Measurements from ENCODE around the gene RHOB. TPM values are rescaled to one million over a fixed set of nuclear protein-coding genes. Genes with fewer than 3 reads are reported as not detected.

The RHOB gene
- total and polyA plus RNA-seq, 4 donors = 82.6 to 634 (median 160) TPM

DNA sequence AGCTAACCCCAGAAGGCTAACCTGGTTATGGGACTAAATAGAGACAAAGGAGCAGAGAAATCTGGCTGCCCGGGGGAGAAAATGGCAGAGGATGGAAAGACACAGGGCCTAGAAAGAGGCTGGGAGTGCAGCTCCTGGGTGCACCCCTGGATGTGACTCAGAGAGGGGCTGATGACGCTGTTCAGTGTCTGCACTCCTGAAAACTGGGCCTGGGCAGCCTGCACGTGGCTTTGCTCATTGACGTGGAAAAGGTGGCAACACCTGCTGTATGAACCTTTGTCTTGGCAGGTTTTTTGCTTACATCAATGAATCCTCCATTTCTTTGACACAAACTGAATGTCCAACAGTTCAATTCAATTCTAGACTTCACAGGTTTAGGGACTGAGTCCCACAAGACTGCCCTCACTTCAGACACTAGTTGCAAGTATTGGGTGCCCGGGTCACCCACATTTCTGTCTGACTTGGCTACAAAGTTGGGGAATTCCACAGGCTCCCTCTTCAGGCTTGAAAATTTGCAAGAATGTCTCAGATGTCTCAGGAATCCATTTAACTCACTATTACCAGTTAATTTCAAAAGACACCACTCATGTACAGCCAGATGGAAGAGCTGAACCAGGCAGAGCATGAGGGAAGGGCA is 48.9 kb upstream of the RHOB start:
- no peaks in the 10 kb centered on the region for H3K4me1 ChIP-seq (ENCODE audit: control insufficient read depth in 4 of 4, insufficient read depth in 4 of 4, low read length in 3 of 4)
- no peak overlapping the region for H3K9ac ChIP-seq (ENCODE audit: low read depth in 1 of 2, low read length in 2 of 2)
- no peak overlapping the region for H3K4me3 ChIP-seq (ENCODE audit: low read depth in 1 of 3, low read length in 3 of 3)
- DNase-seq (ENCODE audit: low spot score) = no peak
- H3K36me3 ChIP-seq (ENCODE audit: control insufficient read depth in 4 of 4, insufficient read depth in 3 of 4, low read depth in 1 of 4, low read length in 3 of 4) = no peaks in the 10 kb centered on the region
- H3K27ac ChIP-seq (ENCODE audit: low read depth in 1 of 2, low read length in 2 of 2) = no peak overlapping the region
- WGBS = 77% methylated on average over 5 of the region's 5 CpGs
- TF ChIP-seq HNF4A (conservative IDR thresholded peaks at IDR 0.05) (no peak), RXRA (IDR thresholded peaks at IDR 0.05) (no peak), HNF4G (IDR thresholded peaks at IDR 0.05) (no peak), RAD21 (IDR thresholded peaks at IDR 0.05) (no peak), FOXA1 (IDR thresholded peaks at IDR 0.05) (no peak), SP1 (IDR thresholded peaks at IDR 0.05) (no peak)
- no peaks in the 10 kb centered on the region for H3K27me3 ChIP-seq (ENCODE audit: control insufficient read depth in 4 of 4, insufficient read depth in 4 of 4, low read length in 3 of 4)
- H3K9me3 ChIP-seq (ENCODE audit: control insufficient read depth in 4 of 4, low read length in 3 of 4) = no peaks in the 10 kb centered on the region

DNA sequence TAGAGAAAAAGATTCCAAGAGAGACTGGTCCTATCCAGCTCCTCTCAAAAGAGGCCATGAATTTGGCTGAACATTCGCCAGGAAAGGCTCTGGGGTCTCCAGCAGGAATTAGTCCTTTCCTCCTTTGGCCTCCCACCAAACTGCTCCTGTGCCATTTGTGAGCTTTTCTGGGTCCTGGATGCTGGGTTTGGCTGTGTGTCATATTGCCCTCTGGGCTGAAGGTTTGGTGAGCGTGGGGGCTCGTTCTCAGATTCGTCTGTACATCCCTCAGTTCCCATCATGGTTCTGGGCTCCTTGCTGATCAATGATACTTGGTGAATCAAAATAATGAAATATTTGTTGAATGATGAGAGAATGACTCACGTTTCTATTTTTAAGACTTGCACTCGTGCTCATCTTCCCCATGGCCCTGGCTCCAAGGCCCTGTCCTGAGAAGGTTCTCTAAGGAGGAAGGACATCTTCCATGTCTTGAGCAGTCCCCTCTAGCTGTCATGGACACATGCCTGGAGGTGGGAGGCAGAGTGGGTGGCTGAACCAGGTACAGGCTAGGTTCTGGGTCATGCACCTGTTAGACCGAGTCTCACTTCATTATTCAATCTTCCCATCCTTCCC is 47.8 kb upstream of the RHOB start:
- H3K9ac ChIP-seq (ENCODE audit: low read depth in 1 of 2, low read length in 2 of 2) = no peak overlapping the region
- TF ChIP-seq, protein P1, sequence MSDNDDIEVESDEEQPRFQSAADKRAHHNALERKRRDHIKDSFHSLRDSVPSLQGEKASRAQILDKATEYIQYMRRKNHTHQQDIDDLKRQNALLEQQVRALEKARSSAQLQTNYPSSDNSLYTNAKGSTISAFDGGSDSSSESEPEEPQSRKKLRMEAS (IDR thresholded peaks at IDR 0.05) = no peak
- no peak for TF ChIP-seq FOXA1 (IDR thresholded peaks at IDR 0.05)
- no peak for TF ChIP-seq NR2F2 (IDR thresholded peaks at IDR 0.05)
- TF ChIP-seq EGR1 (IDR thresholded peaks at IDR 0.05; ENCODE audit: low read depth in 2 of 2) = no peak
- TF ChIP-seq FOXA2 (IDR thresholded peaks at IDR 0.05) = no peak
- no peak for TF ChIP-seq SP1 (IDR thresholded peaks at IDR 0.05)
- TF ChIP-seq, protein P2, sequence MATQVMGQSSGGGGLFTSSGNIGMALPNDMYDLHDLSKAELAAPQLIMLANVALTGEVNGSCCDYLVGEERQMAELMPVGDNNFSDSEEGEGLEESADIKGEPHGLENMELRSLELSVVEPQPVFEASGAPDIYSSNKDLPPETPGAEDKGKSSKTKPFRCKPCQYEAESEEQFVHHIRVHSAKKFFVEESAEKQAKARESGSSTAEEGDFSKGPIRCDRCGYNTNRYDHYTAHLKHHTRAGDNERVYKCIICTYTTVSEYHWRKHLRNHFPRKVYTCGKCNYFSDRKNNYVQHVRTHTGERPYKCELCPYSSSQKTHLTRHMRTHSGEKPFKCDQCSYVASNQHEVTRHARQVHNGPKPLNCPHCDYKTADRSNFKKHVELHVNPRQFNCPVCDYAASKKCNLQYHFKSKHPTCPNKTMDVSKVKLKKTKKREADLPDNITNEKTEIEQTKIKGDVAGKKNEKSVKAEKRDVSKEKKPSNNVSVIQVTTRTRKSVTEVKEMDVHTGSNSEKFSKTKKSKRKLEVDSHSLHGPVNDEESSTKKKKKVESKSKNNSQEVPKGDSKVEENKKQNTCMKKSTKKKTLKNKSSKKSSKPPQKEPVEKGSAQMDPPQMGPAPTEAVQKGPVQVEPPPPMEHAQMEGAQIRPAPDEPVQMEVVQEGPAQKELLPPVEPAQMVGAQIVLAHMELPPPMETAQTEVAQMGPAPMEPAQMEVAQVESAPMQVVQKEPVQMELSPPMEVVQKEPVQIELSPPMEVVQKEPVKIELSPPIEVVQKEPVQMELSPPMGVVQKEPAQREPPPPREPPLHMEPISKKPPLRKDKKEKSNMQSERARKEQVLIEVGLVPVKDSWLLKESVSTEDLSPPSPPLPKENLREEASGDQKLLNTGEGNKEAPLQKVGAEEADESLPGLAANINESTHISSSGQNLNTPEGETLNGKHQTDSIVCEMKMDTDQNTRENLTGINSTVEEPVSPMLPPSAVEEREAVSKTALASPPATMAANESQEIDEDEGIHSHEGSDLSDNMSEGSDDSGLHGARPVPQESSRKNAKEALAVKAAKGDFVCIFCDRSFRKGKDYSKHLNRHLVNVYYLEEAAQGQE (IDR thresholded peaks at IDR 0.05) = no peak
- TF ChIP-seq ATF3 (IDR thresholded peaks at IDR 0.05) = no peak
- TF ChIP-seq GABPA (IDR thresholded peaks at IDR 0.05 in 1 of 2, conservative IDR thresholded peaks at IDR 0.05 in 1 of 2) = no peak
- TF ChIP-seq JUND (IDR thresholded peaks at IDR 0.05) = no peak
- TF ChIP-seq ZBTB33 (IDR thresholded peaks at IDR 0.05) = no peak
- no peak for TF ChIP-seq RXRA (IDR thresholded peaks at IDR 0.05)
- TF ChIP-seq HNF4G (IDR thresholded peaks at IDR 0.05) = no peak
- no peak for TF ChIP-seq CTCF (IDR thresholded peaks at IDR 0.05; ENCODE audit: low read depth, low read length, missing input control)
- TF ChIP-seq HNF4A (conservative IDR thresholded peaks at IDR 0.05) = no peak
- TF ChIP-seq TAF1 (conservative IDR thresholded peaks at IDR 0.05) = no peak
- no peak for TF ChIP-seq RAD21 (IDR thresholded peaks at IDR 0.05)
- TF ChIP-seq YY1 (IDR thresholded peaks at IDR 0.05) = no peak
- no peaks in the 10 kb centered on the region for H3K36me3 ChIP-seq (ENCODE audit: control insufficient read depth in 4 of 4, insufficient read depth in 3 of 4, low read depth in 1 of 4, low read length in 3 of 4)
- WGBS = 77% methylated on average over 7 of the region's 7 CpGs
- H3K4me1 ChIP-seq (ENCODE audit: control insufficient read depth in 4 of 4, insufficient read depth in 4 of 4, low read length in 3 of 4) = no peaks in the 10 kb centered on the region
- H3K4me3 ChIP-seq (ENCODE audit: low read depth in 1 of 3, low read length in 3 of 3) = no peak overlapping the region
- H3K27ac ChIP-seq (ENCODE audit: low read depth in 1 of 2, low read length in 2 of 2) = no peak overlapping the region
- H3K27me3 ChIP-seq (ENCODE audit: control insufficient read depth in 4 of 4, insufficient read depth in 4 of 4, low read length in 3 of 4) = no peaks in the 10 kb centered on the region
- H3K9me3 ChIP-seq (ENCODE audit: control insufficient read depth in 4 of 4, low read length in 3 of 4) = no peaks in the 10 kb centered on the region
- no peak for DNase-seq (ENCODE audit: low spot score)

All from liver (tissue), 9 donors.